Activated naive CD4-positive, alpha-beta T cell treated with anti-CD3 and anti-CD28 coated beads, Interleukin-2, amount 50 U/mL, for 16 hours (primary cell): ENCODE measurements around the gene DUSP8.

Source experiments
- DNase-seq: peaks from one replicate; pipeline ENCODE4 v3.0.0-alpha.2; 2020

Gene DUSP8

GRCh38 chr11:1530686-1531448 lies 41.2 kb downstream of the DUSP8 start:
- DNase-seq: no peak

GRCh38 chr11:1529774-1530173 lies 42.3 kb downstream of the DUSP8 start:
- DNase-seq: no peak

GRCh38 chr11:1529286-1529685 lies 42.8 kb downstream of the DUSP8 start:
- no peak for DNase-seq

DNA sequence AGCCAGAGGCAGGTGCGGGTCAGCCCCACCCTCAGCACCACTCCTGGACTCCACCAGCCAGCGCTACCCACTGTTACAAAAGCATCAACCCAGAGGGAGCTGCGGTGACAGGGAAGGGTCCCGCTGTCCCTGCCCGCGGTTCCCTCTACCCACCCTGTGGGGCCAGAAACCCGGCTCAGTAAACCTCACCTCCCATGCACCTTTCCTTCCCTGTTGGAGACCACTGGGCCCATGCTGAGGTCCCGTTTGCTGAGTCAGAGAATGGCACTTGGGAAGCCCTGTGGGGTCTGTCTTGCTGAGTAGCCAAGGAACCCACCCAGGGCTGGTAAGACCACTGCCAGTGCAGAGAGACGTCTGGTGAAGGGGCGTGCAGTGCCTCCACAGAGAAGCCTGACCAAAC lies 43.4 kb downstream of the DUSP8 start:
- no peak for DNase-seq

DNA sequence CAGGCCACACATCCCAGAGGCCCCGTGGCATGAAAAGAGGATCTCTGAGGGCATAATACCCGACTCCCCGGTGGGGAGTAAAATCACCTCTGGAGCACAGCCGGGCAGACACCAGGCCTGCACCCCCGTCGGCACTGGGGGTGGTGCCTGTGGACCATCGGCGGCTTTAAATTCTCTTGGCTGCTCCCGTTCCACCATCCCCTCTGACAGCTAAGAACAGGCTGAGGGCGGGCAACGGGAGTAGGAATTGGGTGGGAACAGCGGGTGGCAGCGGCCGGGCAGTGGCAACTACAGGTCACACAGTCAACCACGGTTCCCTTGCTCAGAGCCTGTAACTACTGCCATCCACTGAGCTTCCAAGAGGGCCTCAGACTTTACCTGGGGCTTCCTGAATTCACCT lies 45.3 kb downstream of the DUSP8 start:
- no peak for DNase-seq

- no peak for DNase-seq
Measured at GRCh38 chr11:1523779-1524178, 48.3 kb downstream of the DUSP8 start.

- no peak for DNase-seq
Measured at GRCh38 chr11:1523077-1523476, 49.0 kb downstream of the DUSP8 start.

- DNase-seq: no peak
Measured at GRCh38 chr11:1522081-1522424, 50.0 kb downstream of the DUSP8 start.

DNA sequence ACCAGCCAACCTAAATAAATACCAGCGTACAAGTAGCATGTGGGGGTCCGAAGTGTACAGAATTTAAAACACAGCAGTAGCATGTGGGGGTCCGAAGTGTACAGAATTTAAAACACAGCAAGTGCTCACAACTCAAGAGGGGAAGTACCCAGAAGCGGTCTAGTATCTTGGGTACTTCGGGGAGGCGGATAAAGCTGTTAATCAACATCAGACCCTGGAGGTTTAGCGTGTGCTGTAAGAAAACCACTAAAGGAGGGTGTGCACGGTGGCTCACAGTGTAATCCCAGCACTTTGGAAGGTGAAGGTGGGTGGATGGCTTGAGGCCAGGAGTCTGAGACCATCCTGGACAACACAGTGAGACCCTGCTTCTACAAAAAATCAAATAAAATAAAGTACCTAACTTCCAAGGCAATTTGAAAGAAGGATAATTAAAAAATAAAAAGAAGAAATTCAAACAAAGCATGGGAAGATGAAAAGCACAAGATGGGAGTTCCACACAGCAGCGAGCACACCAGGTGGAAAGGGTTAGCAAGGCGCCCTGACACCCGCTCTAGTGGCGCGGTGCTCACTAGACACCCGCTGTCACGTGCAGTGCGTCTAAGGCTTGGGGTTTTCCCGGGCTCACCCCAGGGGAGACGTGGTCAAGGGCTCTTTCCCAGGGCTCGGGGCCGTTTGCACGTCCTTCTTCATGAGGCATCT lies 50.5 kb downstream of the DUSP8 start:
- no peak for DNase-seq

DNA sequence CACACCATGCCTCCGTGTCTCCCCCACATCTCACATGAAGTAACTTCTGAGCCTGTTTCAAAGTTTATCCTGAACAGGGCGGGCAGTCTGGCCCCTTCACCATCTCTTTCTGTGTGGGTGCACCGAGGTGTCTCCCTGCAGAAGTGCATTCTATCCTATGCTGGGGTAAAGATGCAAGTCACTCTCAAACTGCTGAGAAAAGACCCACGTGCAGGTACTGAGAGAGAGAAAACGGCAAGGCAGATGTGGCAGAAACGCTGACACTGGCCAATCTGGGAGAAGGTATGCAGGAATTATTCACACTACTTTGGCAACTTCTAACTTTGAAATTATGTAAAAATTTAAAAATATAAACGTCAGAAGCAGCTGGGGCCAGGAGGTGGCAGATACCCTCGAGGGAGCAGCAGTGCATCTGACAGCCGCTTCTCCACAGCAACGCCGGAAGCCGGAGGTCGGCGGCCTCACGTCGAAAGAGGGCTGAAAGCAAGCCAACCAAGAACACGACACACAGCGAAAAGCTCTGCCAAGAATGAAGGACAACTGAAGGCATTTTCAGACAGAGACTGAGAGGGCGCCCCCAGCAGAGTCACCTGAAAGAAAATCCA lies 51.3 kb downstream of the DUSP8 start:
- no peak for DNase-seq

- no peak for DNase-seq
Measured at GRCh38 chr11:1520209-1520662, 51.8 kb downstream of the DUSP8 start.

DNA sequence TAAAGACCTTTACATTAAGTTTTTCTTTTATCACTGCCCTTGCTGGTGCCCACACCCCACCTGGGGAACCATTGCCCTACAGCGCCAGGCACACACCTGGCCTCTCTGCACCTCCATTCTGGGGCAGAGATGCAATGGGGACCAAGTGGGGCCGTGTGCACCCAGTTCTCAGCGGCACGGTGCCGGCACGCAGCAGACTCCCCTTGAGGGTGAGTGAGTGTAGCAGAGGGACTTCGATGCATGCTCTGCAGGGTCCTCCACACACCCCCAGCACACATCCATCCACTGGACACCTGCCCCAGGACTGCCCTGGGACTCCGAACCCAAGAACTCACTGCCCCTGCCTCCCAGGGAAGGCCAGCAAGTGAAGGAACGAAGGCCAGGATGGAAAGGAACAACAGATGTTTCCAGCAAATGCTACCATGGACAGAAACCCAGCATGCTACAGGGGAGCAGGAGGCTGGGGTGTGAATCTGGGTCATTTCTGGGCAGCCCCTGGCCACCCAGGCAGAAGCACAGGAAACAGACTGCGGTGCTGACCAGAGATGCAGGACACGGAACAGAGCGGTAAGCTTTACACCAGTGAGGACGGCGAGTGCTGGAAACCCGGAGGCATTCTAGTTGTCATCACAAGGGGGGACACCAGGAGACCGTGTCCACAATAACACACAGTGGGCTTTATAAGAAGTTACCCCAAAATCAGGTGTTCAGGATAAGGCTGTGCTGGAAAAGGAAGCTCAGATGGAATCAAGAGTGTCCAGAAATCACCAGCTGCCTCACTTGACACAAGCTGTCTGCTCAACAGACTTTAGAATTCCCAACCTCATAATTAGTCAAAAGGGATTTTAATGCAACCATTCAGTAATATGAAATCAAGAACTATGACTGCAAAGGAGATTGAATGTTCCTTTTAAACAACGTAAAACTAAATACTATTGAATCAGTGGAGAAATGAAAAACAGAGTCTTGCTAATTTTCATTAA lies 52.8 kb downstream of the DUSP8 start:
- no peak for DNase-seq

DNA sequence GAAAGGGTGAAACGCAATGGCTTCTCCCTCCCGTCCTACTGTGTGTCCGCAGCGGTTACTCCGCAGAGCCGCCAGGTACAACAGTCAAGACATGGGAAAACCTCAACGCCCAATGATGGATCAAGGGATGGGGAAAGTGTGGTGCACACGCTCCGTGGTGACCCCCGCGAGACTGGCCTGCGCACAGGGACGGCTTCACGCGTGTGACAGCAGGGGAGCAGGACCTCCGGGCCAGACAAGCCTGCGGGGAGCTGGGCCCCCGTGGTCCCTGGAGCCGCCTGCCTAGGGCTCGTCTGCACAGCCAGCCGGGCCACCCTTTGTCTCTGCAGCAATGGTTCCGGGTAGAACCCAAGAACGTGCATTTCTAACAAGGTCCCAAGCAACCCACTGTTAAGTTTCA lies 53.8 kb downstream of the DUSP8 start:
- no peak for DNase-seq

GRCh38 chr11:1517117-1518005 lies 54.7 kb downstream of the DUSP8 start:
- no peak for DNase-seq

- no peak for DNase-seq
Measured at GRCh38 chr11:1516273-1517067, 55.6 kb downstream of the DUSP8 start.

GRCh38 chr11:1515082-1516060 lies 56.7 kb downstream of the DUSP8 start:
- DNase-seq: peak; percentile 76

GRCh38 chr11:1514336-1515061 lies 57.6 kb downstream of the DUSP8 start:
- no peak for DNase-seq

- no peak for DNase-seq
Measured at GRCh38 chr11:1513326-1514296, 58.5 kb downstream of the DUSP8 start.
